HG02571 (cell line): ENCODE data around the gene CRADD.
"Not testable (repeated sequence)": the region's sequence is repeated elsewhere in the genome, so short reads cannot be mapped to it uniquely, and the experiment has no call there.

Experiments
- ATAC-seq: cut with Tn5 transposase; IDR thresholded peaks from one replicate; pipeline ENCODE4 v1.9.1; 2021; ENCODE audit warnings: mild to moderate bottlenecking, moderate library complexity; ENCODE audit not compliant: unreplicated experiment

CRADD gene

DNA sequence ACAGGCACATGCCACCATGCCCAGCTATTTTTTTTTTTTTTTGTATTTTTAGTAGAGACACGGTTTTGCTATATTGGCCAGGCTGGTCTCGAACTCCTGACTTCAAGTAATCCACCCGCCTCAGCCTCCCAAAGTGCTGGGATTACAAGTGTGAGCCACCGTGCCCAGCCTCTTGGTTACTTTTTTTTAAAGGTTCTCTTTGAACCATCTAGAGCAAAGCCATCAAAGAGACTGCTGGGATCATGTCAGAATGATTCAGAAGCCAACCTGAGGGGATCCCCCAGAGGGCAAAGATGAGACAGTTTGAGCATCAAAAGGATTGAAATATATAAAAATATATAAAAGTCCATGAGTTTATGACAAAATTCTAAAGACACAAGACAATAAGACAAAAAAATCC is 103.7 kb downstream of the CRADD start:
- not testable (repeated sequence) for ATAC-seq

DNA sequence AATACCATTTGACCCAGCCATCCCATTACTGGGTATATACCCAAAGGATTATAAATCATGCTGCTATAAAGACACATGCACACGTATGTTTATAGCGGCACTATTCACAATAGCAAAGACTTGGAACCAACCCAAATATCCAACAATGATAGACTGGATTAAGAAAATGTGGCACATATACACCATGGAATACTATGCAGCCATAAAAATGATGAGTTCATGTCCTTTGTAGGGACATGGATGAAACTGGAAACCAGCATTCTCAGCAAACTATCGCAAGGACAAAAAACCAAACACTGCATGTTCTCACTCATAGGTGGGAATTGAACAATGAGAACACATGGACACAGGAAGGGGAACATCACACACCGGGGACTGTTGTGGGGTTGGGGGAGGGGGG is 104.8 kb downstream of the CRADD start:
- not testable (repeated sequence) for ATAC-seq

DNA sequence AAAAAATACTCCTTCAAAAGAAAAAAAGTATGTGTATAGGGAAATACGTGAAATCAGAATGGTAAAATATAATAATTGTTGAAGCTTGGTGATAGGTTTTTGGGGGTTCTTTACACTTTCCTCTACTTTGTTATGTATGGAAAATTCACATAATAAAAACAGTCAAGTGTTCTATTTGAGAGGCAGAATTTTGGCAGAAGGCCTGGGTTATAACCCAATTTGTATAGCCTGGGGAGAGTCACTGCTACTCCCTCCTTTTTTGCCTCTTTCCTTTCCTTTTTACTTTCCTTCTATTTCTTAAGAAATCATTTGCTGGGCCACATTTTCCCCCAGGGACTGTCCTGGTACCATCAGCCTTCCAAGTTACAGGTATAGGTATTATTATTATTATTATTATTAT is 105.7 kb downstream of the CRADD start:
- ATAC-seq = no peak

DNA sequence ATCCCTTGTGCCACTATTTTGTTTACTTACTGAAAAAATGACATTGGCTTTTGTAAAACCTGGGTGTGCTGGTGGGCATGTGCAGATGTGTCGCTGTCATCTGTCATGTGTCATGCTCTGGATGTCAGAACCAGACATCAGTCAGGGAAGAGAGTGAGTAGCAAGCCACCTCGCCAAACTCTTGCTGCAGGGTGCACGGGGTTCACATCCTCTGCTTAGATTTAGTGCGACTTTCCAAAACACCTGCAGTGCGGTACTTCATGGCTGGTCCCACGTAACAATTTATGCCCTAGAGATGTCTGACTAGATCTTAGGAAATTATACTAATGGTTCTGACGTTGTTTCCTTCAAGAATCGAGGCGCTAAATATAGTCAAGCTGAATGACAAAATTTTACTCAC is 106.7 kb downstream of the CRADD start:
- ATAC-seq = no peak

DNA sequence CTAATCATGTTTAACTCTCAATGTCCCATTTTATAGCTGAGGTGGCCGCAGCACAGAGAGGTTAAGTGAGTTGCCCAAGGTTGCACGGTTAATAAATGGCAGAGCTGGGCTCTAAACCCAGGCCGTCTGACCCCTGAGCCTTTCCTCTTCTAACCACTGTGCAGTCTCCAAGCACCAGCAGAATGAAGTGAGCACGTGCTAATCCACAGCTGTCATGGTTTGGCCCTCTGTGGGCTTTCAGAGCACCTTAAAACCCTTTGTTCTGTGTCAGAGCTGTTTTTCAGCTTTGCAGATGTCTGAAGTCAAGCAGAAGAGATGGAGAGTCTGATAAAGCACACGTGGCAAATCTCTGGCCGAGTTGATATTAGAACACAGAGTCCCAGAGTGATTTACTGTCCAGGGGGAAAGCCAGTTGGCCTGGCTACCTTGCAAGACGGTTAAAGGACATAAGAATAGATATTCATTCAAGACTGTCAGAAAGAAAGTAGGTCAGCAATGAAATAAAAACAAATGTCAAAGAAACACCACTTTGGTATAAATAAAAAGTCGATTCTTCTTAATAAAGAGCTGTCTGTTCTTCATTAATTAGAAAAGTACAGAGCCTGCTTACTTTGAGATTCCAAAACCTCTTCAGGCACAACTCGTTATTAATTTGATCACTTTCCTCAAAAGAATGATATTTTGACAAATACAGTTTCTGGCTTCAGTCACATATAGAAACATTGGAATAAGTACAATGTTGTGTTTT is 107.3 kb downstream of the CRADD start:
- no peak for ATAC-seq

DNA sequence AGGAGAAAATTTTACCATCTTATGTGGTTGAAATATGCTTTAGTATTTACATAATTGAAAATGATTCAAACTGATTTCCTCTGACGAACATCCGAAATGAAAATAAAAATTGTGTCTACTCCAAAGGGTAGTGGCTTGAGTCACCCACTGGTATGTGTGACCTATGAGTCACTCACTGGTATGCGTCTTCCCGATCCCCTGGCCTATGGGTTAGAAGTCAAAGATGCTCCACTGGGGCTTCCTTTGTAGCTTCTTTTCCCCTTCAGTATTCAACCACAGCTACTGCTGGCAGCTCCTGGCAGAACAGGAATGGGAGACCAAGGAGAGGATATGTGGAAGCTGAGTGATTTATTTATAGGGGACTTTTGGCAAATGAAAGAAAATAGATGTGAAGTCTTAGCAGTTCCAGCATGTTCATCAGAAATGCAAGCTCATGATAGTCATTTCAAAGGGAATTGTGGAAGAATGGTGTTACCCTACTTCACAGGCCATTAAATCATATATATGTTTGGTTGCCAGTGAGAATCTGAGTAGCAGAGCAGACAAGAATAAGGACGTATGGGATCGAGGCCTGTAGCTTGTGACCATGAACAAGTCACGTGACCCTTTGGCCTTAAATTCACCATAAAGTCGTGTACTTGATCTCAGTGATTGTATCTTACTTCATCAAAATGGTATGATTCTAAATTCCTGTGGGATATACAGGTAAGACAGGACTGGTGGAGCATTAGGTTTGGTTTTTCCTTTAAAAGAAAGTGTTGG is 108.3 kb downstream of the CRADD start:
- ATAC-seq = no peak

DNA sequence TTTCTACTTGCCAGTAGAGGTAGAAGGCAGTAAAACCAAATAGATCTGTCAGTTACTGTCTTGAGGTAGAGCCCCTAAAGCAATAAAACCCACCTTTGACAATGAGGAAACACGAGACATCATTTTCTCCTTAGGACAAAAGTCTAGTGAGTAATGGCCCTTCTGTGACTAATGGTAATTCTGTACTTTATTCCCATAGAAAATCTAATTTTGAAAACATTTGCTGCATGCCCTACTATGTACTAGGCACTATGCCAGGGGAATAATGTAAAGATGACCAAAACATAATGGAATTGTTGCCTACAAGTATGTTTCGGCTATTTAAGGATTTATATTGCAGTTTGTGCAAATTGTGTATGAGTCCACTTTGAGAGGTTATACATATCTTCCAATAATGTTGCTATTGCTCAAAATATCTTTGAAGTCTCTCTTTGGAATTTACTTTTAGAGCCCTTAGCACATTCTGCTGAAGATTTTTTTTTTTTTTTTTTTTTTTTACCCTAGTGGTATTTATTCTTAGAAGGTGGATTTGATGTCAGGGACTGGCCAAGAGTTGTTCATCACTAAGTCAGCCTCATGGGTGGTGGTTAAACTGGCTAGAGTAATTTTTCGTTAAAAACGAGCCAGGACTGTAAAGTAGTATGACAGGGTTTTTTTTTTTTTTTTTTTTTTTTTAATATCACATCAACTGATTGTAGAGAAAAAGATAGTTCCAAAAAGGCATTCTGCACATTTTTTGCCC is 109.7 kb downstream of the CRADD start:
- ATAC-seq = no peak

DNA sequence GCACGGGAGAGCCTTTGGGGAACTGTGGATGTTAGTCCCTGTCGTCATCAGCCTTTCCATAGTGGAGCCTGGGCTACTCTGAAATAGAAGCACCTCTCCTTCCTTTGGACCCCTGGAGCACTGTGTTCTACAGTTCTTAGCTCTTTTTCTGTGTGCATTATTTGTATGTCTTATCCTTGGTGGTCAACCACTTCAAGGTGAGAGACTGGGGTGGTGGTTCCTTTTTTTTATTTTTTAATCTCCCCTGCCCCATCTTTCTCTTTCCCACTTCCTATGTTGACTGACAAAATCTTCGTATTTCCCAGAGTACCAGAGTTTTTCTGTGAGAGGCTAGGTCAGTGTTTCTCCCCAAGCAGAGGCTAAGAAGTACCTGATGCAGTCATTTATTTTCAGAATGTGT is 111.7 kb downstream of the CRADD start:
- no peak for ATAC-seq

DNA sequence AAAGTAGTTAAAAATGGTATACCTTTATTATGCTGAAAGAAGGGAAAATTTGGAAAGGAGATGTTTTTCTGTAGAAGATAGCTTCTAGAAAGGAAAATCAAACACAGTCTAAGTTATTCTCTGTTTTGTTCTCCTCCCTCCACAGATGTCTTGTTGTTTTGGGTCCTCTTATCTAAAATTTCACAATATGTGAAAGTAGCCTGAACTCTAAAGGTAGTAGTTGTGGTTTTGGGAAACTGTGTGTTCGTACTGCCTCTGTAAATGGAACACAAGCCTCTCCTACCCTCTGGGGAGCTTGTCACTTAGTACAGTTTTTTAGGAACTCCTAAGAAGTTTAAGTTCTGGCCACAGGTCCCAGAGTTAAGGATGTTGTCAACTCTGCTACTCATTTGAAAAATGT is 112.6 kb downstream of the CRADD start:
- ATAC-seq = no peak

DNA sequence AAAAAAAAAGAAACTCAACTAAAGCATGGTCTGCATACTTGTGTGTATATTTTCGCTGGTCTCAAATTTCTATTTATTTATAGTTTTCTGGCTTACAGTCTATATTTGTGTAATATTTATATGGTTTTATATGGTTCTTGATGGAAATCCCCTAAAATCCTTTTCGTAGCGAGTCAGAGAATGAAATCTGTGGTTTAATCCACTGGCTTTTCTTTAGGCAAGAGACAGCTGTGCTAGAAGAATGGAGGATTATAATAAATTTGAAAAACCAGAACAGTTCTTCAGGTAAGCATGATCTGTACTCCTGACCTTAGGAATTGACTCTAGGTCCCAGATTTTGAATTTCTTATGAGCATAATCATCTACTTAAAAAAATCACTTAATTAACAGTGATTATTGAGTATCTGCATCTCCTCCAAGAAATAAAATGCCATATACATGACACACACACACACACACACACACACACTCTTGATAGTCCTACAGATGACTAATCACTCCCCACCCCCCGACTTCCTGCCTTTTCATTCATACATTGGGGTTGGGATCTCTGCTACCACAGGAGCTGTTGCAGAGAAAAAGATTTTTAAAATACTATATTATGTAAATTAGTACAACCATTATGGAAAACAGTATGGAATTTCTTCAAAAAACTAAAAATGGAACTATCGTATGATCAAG is 113.4 kb downstream of the CRADD start:
- ATAC-seq = no peak

DNA sequence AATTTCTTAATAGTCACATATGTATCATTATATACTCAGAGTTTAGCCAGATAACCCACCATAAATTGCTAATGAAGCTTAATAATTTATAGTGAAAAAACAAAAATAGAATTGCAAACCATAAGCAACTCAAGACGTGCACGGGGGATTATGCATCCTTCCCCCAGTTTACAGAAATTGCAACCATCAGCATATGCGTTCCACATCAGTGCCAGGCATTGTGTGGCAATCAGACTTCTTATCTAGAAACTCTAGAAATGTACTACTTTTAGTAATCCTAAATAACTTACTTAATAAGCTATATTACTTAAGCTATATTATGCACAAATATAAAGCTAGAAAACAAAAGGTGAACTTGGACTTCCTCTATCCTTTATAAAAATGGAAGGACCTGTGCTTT is 115.8 kb downstream of the CRADD start:
- no peak for ATAC-seq

DNA sequence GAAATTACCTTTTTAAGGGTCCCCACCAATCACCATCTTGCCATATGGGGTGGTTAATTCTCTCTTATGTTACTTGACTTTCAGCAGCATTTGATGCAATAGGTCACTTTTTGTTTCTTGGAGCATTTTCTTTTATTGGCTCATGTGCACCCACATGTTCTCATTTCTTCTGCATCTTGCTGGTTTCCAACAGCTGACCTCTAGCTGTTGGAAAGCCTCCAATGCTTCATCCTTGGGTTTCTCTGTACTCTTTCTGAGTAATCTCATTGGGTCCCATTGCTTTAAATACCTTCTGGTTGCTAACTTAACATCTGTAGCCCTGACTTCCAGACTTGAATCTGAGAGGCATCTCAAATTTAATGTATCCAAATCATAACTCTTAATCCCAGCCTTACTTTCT is 116.8 kb downstream of the CRADD start:
- ATAC-seq = no peak

DNA sequence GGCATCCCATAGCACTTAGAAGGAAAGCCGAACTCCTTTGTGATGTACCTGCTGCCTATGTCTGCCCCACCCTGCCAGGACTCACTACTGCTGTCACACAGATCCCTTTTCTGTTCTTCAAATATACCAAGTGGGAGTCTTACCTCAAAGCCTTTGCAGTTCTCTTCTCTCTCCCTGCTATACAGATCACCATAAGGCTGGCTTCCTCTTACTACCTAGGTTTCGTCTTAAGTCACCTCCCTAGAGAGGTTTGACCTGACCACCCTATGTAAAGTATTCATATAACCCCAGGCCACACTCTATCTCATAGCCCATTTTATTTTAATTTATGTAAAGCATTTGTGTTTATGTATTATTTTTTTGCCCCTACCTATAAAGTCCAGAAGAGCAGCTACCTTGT is 117.6 kb downstream of the CRADD start:
- ATAC-seq = no peak

DNA sequence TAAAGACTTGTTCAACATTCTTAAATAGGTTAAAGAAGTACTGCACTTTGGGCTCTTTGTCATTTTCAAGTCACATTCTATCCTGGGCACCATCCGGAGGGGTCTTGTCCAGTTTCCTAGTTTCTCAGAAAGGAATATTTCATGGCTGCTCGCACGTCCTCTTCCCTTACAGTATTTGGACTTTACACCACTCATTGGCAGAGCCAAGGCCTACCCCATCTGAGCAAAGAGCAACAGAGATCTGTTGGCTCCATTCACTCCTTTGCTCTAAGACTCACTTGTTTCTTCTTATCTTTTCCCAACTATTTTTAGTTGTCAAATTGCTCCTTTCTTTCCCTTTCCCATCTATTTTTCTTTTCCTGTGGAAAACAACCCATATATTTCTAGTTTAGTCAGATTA is 118.2 kb downstream of the CRADD start:
- no peak for ATAC-seq

DNA sequence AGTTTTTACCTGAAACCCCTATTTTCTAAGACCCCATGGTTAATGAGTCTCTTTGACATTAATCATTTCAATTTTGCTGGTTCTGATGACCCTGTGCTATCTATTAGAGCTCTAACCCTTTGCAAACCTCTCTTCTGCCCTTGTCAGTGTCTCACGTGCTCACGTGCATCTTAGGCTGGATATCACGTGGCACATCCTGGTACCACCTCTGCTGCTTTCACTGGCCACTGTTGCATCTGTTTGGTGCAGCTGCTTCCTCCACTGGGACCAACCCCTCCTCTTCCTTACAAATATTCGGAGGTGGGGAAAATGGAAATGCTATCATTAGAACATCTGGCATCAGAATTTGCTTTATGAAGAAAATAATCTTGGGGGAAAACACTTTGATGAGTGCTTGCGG is 119.6 kb downstream of the CRADD start:
- no peak for ATAC-seq

DNA sequence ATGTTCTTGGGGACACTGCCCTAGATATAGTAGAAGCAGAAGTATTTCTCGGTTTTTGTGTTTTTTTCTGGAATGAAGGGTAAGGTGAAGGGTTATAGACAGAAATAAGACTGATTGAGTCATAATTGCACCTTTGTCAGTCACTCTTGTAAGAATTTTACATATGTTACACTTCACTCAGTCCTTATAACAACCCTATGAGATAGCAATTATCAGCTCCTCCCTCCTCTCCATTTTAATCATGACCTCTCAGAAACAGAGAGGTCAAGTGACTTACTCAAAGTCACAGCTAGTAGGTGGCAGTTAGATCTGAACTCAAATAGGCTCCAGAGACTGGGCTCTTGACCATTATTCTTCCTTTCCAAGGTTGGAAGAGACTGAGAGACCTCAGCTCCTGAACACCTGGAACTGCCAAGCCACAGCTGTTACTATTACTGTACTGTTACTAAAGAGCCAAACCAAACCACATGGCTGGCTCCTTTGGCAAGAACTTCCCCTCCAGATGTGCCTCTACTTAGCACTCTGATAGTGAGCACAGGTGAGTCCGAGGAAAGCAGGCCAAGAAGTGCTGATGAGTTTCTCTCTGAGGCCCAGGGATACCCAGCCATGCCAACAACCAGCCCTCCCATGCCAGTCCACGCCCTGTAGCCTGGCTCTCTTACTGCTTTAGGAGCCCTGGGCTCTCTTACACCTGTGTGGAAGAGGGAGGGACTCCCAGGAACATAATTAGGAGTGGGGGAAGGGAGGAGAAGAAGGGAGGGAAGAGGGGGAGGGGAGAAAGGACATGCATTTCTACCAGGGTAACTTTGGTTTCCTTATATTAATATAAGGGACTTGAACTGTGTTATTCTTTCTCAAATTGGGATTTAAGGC is 121.3 kb downstream of the CRADD start:
- ATAC-seq = no peak

DNA sequence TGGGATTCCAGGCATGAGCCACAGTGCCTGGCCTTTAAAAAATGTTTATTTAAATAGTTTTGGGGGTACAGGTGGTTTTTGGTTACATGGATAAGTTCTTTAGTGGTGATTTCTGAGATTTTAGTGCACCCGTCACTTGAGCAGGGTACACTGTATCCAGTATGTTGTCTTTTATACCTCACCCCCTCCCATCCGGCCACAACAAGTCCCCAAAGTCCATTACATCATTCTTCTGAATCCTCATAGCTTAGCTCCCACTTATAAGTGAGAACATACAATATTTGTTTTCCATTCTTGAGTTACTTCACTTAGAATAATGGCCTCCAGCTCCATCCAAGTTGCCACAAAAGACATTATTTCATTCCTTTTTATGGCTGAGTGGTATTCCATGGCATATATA is 124.5 kb downstream of the CRADD start:
- ATAC-seq = not testable (repeated sequence)

DNA sequence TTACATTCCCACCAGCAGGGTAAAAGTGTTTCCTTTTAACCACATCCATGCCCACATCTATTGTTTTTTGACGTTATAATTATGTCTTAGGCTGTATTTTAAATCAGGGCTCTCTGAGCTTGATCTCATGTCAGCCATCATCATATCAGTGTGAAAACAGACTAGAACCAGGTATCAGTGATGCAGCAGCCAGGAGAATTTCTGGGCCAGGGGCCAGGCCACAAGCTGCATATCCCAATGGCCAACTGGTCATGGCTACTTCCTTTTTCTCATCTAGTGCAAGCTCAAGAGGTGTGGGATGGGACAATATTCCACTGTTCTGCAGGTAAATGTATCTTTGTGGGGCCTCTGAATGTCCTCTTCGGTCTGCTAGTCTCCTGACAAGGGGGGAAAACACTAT is 125.1 kb downstream of the CRADD start:
- no peak for ATAC-seq

DNA sequence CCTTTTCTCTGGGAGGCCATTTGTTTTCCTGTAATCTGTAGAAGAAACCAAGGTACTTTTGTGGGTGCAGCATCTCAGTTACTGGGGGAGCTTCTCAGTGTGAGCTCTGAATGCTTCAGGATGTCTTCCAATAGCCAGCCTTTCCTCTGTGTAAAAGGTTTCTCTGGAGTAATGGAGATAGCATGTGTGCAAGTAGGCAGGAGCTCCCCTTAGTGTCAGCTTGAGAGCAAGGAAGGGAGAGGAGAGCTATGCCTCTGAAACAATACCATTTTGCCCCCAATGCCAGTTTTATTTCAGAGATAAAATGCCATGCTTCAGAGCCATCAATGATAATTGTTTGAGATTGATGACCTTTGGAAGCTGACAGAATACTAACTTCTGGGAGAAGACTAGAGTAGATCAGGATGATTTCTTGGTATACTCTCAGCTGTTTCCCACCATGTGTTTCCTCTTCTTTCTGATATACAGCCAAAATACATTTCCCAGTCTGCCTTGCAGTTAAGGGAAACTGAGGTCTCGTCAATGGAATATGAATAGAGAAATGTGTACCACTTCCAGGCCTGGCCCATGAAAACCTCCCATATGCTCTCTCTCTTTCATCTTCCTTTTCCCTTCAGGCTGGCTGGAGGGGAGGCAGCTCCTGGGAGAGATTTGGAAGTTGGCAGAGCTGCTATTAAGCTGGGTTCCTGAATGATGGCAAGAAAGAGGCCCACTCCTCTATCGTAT is 125.7 kb downstream of the CRADD start:
- ATAC-seq = no peak

DNA sequence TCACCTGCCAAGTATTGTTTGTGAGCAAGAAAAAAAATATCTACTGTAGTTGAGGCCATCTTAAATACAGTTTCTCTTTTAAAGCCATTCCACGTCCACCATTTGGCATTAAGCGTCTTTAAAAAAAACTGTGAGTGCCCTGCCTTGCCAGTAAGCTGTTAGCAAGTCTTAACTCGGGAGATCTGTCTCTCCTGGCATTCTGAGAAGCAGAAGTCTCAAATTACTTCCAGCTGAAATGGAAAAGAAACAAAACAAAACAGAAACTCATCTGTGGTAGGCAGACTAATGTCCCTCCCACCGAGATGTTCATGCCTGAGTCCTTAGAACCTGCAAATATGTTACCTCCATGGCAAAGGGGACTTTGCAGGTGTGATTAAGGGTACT is 126.2 kb downstream of the CRADD start:
- ATAC-seq = no peak
